RPMI8226 (cell line): Measurements from ENCODE around the gene GALNT18.
A peak's percentile ranks its signal among the peaks of the same experiment; 100 is the strongest.

Source experiments
- DNase-seq: peaks from one replicate; pipeline ENCODE4 v3.0.0-alpha.2; 2015

GALNT18 gene

DNA sequence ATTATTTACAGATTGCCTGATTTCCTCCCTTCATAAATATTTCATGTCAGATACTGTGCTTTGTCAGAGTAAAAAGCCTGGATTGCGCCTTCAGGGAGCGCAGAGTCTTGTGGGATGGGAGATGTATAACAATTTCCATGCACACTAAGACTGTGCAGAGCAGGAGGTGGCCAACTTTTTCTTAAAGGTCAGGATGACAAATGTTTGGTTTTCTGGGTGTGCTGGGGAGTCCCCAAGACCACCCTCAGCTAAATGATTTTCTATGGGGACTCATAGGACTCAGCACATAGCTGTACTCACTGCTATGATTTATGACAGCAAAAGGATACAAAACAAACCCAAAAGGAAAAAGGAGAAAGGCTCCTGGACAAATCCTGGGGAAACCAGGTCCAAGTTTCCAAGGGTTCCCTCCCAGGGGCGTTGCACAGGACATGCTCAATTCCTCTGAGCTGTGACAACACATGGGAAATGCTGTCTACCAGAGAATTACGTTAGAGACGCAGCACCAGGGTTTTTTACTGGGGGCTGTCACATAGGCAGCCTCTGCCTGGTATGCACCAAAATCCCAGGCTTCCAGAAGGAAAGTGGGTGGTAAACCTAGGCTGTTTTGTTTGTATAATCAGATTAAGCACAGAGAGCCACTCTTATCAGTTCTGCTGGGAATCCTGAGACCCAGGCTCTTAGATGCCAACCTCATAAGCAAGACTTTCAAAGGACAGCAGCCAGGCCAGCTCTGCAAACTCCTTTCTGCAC, 327.8 kb downstream of the GALNT18 start:
- DNase-seq: no peak

DNA sequence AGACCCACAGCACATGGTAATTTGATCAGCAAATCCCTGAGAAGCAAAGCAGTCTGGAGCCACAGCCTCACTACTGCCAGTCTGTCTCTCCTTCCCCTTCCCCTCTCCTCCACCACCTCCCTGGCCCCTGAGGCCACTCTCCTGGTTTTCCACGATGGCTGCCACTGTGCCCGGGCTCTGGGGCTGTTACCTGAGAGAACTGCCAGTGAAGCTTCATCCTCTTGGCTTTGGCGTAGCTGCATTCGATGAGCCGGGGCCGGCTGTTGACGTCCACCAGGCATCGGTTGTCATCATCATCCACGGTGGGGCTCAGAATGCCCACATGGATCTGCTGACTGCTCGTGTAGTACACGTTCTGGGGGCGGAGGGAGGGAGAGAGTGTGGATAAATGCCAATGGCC, 329.0 kb downstream of the GALNT18 start:
- DNase-seq: no peak

DNA sequence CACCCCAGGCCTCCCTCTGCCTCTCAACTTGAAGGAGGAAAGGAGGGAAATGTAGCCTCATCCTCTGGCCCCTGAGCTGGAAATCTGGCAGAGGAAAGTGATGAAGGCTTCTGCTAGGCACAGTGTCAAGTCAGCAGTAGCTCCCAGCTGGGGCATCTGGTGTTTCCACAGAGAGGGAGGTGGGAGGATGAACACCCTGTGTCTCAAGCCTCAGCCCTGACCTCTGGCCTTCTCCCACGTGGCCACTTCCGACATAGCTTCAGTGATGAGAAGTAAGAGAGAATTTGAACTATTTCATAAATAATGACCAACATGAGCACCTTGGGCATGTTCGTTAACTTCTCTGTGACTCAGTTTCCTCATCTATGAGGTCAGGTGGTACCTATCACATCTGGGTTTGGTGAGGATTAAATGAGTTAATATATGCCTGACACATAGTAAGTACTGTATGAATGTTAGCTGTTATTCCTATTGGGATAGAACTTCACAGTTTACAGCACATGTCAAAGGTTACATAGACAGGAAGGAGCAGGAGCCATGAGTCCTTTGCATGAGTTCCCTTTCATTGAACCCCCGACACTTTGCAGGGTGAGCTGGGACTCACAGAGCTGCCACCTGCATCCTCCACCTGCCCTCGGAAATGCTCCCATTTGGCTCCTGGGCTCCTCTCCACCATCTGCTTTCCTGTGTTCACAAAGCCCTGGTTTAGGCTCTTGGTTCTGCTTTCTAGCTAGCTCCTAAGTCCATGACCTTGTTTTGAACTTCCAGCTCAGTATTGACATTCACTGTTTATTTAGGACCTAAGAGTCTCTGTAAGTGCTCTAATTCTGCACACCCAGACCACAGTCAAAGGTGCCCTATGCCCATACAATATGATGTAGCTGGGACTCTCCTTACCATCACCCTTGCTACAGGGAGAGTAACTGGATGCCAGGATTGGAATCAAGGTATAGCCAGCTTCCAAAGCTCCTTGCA, 330.5 kb downstream of the GALNT18 start:
- peak; percentile 21 for DNase-seq

DNA sequence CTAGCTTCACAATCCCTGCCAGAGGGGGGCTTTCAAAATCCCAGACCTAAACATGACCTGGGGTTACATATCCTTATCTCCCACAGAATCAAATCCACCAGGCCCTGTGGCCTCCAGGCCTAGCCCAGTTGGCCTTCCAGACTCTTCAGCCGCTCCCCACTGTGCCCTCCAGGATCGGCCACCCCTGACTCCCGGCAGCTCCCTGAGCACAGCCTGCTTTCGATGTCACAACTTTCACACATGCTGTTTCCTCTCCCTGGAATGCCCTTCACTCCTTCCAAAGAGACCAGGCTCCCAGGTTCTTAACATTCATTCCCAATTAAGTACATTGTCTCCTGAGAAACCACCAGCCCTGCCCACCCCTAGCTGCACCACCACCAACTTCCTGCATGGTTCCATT, 331.5 kb downstream of the GALNT18 start:
- DNase-seq: no peak

- DNase-seq: no peak
Measured at GRCh38 chr11:11289669-11290068, 332.1 kb downstream of the GALNT18 start.

DNA sequence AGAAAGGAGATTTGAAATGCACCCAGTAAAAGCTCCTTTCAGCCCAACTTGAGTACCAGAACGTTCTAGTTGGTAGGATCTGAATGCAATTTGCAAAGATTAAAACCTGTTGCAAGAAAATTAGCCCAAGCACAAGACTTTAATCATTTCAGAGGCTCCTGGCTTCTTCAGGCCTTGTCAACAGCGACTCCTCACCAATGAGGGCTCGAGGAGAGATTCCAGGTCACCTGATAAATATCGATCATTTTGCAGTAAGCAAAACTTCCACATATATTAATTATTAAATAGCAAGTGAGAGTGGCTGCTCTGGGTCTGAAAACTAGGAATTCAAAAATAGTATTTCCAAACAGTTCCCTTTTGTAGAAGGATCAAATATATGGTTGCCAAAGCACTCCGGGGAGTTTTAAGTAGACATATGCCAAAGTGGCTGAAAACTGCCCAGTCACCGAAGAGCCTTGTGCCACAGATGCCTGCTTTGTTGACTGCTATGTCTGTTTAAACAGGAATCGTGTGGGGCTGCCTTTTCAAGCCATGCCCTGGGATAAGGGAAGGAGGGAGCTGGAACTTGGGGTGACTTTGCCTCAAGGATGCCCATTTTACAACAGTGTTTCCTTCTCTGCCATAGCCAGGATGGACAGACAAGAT, 332.7 kb downstream of the GALNT18 start:
- DNase-seq: no peak

DNA sequence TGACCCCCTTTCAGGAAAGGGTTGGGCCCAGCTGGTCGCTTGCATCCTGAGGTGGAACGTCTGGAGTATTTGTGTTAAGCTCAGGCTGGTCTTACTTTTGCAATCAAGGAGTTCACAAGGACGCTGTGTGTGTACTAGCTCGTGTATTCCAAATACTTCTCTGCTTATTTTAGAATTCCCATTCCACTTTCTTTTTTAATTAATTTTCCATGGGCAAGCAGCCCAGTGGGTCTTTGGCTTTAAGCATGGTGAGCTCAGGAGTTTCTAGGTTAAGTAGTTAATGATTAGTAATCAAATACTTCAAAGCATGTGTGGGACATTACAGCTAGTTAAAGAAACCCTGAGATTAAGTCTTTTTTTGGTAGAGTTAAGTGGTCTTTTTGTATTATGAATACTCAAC, 337.3 kb downstream of the GALNT18 start:
- no peak for DNase-seq

DNA sequence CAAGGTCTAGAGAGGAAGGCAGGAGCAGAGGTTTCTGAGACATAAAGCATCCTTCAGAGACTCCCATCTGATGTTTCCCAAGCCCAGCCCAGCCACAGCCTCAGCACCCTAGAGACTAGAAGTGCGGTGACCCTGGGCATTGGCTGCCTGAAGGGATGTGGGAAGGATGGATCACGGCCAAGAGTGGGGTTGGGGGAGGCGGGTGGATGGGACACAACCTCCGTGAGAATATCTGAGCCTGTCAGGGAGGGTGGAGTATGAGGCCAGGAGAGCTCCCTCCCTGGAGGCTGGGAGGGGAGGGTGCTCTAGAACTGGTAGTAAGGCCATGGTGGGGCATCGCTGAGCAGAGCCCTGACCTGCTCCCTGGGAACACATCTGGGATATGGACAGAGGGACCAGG, 340.2 kb downstream of the GALNT18 start:
- no peak for DNase-seq

DNA sequence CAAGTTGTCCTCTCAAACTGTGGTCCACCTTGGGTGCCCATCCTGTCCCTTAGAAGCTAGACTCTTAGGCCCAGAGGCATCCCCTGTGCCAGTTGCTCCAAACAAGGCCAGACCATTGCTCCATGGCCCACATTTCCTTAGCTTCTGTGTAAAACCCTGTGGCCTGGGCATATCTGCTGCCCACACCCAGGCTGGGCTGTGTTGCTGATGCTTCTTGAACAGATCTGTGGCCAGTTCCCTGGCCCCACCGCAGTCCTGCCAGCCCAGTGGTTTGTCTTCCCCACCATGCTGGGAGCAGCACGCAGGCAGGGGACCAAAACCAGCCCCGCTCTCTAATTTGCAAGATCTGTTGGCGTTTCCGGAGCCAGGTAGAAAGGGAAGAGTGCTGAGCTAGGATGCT, 341.0 kb downstream of the GALNT18 start:
- DNase-seq: no peak

- no peak for DNase-seq
Measured at GRCh38 chr11:11279956-11280689, 341.7 kb downstream of the GALNT18 start.

- no peak for DNase-seq
Measured at GRCh38 chr11:11272254-11272653, 349.6 kb downstream of the GALNT18 start.

DNA sequence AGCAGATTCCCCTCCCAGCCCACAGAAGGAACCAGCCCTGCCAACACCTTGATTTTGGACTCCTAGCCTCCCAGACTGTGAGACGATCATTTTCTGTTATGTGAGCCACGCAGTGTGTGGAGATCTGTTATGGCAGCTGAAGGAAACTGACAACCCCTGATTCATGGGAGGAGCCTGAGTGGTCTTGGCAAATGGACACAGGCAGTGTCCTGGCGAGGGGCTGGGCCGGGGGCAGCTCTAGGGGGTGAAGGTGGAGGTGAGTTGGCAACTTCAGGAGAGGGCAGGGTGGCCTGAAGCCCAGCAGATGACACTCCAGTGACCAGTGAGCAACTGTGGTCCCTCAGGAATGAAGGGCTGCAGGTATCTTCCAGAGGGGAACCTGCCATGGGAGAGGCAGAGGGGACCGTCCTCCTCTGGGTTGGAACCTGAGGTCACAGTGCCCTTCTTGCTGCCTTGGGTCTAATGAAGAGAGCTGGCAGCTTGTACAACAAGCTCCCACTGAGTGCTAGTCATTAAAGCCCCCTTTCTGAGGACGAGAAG, 351.5 kb downstream of the GALNT18 start:
- no peak for DNase-seq

DNA sequence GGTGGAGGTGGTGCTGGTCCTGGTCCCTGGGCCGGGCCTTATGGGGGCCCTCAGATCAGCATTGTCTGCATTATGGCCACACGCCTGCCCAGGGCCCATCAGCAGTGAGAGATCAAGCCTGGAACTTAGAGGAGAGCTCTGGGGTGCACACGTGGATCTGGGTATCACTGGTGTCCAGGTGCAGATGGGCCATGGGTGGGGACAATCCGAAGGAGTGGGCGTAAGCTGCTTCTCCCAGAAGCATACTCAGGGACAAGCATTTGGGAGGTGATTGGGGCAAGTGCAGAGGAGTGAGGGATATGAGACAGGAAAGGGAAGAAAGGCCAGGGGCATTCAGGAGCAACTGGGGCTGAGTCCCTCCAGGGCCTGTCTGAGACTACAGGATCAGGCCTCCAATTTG, 353.1 kb downstream of the GALNT18 start:
- no peak for DNase-seq

DNA sequence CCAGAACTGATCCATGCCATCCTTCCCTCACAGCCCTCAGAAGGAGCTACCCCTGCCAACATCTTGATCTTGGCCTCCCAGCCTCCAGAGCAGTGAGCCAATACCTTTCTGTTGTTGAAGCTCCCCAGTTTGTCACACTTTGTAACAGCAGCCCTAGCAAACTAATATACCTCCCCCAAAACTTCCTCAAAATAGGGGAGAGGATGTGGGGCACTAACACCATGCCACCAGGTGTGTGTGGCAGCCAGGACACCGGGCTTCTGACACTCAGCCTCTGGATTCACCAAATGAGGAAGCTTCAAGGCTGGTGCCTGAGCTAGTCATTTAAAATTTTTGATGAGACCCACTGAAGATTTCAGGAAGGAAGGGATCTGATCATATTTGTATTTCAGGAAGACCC, 353.7 kb downstream of the GALNT18 start:
- no peak for DNase-seq

GRCh38 chr11:11267312-11267711, 354.5 kb downstream of the GALNT18 start:
- no peak for DNase-seq

DNA sequence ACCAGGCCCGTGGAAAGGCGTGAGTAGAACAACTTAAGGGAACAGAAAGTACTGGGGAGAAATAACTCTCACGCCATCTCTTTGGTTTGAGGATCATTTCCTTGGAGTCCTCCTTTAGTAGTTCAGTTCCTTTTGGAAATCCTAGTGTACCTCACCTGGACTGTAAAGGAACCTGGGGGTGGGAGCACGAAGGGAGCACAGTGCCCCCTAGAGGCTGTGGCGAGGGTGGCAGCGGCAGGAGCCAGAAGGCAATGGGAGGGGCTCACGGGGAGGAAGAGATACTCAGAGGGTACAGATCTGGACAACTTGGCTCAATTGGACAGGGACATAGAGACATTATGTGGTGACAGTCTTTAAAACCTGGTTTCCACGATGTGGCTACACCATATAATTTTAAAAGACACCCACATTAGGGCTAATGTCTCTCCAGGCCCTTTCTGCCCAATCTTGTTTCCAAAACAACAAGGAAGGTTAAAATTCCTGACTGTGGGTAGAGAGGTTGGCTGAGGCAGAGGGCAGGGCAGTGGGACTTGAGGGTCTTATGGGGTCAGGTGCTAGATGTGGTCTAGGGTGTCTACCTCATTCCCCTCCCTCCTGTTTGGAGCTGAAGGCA, 355.7 kb downstream of the GALNT18 start:
- peak; percentile 58 for DNase-seq

DNA sequence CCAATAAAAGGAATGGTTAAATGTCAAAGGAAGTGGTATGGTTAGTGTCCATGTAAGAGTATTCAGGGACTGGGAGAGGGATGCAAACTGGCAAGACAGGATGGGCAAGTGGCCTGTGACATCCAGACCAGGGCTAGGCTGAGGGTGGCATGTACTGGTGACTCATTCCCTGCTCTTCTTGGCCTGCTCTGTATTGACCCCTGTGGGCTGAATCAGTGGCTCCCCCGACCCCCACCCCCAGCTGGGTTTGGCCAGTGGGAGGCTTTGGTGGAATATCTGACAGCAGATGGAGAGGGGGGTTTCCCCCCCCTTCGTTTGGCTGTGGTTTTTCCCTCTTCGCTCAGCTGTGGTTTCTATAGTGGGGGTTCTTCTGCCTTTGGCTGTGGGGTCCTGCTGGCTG, 356.5 kb downstream of the GALNT18 start:
- no peak for DNase-seq

- no peak for DNase-seq
Measured at GRCh38 chr11:11263238-11264005, 358.4 kb downstream of the GALNT18 start.

DNA sequence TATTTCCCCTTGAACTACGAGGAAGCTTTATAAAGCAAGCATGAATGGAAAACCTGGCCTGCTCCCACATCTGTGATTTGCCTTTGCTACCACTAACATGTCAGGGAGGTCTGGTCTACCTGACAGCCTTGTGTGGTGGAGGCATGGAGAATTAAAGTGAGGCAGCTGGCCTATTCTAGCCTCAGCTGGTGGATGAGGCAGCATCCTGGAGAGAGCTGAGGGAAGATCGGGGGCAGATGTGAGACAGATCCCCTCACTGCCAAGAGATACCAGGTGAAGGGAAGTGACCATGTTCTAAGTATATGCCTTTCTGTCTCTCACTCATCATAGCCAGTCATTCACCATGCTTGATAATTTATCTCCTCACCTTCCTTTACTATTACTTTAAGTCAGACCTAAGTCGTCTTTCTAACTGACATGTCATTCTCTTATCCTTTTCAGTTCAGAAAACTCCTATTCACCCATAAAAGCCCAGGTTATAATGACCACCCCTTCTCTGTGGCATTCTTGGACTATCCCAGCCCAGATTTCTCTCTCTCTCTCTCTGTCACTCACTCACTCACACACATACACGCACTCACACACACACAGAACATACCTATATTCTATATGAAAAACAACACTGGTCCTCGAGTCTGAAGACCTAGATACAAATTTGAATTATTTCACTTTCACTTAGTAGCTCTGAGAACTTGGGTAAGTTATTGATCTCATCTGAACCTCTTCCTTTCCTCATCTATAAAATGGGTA, 359.5 kb downstream of the GALNT18 start:
- DNase-seq: no peak

- DNase-seq: no peak
Measured at GRCh38 chr11:11261629-11262028, 360.2 kb downstream of the GALNT18 start.

GRCh38 chr11:11260903-11261302, 360.9 kb downstream of the GALNT18 start:
- DNase-seq: no peak
